Head of caudate nucleus (tissue), 42 donors: ENCODE data around the gene ACVRL1.

Experiments
- DNase-seq, 42 donors: peaks; one replicate each; pipeline versions ENCODE4 v3.0.0 to v3.0.0-alpha.2; 2020 to 2021; ENCODE audit warnings: mixed read lengths in 7 of 42
- intact Hi-C: fragments of 100-400 bp; cut with DNase I; formaldehyde crosslinking; loops from one replicate; pipeline ENCODE4 v1.15.0; 2022

ACVRL1 gene

GRCh38 chr12:51926064-51926632, 18.8 kb downstream of the ACVRL1 start:
- intact Hi-C loops, result no loop called here
- DNase-seq, result peak in 1 of 42 donors; percentile 2

GRCh38 chr12:51926718-51927117, 19.4 kb downstream of the ACVRL1 start:
- peak in 1 of 42 donors; percentile 28 for DNase-seq
- intact Hi-C loops, result no loop called here

- DNase-seq, result no peak
- intact Hi-C loops, result no loop called here
Observed at GRCh38 chr12:51932218-51933076, 25.1 kb downstream of the ACVRL1 start.

- DNase-seq, result no peak
Observed at GRCh38 chr12:51934080-51934479, 26.8 kb downstream of the ACVRL1 start.

GRCh38 chr12:51937926-51938325, 30.6 kb downstream of the ACVRL1 start:
- intact Hi-C loops, result no loop called here
- no peak for DNase-seq

More at GRCh38 chr12:51934080-51934479, 26.8 kb downstream of the ACVRL1 start:
- intact Hi-C loops, result no loop called here

- intact Hi-C loops, result no loop called here
- DNase-seq, result peak in 1 of 42 donors; percentile 20
Observed at GRCh38 chr12:51938726-51939125, 31.4 kb downstream of the ACVRL1 start.

GRCh38 chr12:51941011-51941581, 33.8 kb downstream of the ACVRL1 start:
- no peak for DNase-seq
- intact Hi-C loops, result no loop called here

GRCh38 chr12:51941604-51942003, 34.3 kb downstream of the ACVRL1 start:
- no peak for DNase-seq
- intact Hi-C loops, result no loop called here

- DNase-seq, result no peak
- intact Hi-C loops, result no loop called here
Observed at GRCh38 chr12:51942056-51942455, 34.8 kb downstream of the ACVRL1 start.

- intact Hi-C loops, result no loop called here
- DNase-seq, result no peak
Observed at GRCh38 chr12:51942501-51943000, 35.2 kb downstream of the ACVRL1 start.

- intact Hi-C loops, result no loop called here
- DNase-seq, result no peak
Observed at GRCh38 chr12:51943346-51943745, 36.0 kb downstream of the ACVRL1 start.

- DNase-seq, result no peak
- intact Hi-C loops, result no loop called here
Observed at GRCh38 chr12:51944608-51945233, 37.4 kb downstream of the ACVRL1 start.

- intact Hi-C loops, result no loop called here
- DNase-seq, result no peak
Observed at GRCh38 chr12:51947246-51947996, 40.1 kb downstream of the ACVRL1 start.

GRCh38 chr12:51948066-51948465, 40.8 kb downstream of the ACVRL1 start:
- no peak for DNase-seq
- intact Hi-C loops, result no loop called here

- intact Hi-C loops, result no loop called here
Observed at GRCh38 chr12:51949342-51950030, 42.2 kb downstream of the ACVRL1 start.

GRCh38 chr12:51950682-51951198, 43.4 kb downstream of the ACVRL1 start:
- DNase-seq, result no peak
- intact Hi-C loops, result no loop called here

More at GRCh38 chr12:51949342-51950030, 42.2 kb downstream of the ACVRL1 start:
- no peak for DNase-seq

- intact Hi-C loops, result no loop called here
- DNase-seq, result peak; percentile 80 to 97 (median 91)
Observed at GRCh38 chr12:51951199-51951842, 44.0 kb downstream of the ACVRL1 start, which contains the start of gene ACVR1B. Gene ACVR1B (plus strand): TSS chr12:51951699. CDS start chr12:51951744, 45 bp downstream.
